H1 (cell line): ENCODE results near the gene RBM26. TPM values are rescaled to one million over a fixed set of nuclear protein-coding genes. Genes with fewer than 3 reads are reported as not detected.

ENCODE experiments used
- CTCF ChIA-PET: fragments of 300-600 bp; sonication (Branson Sonifier 250); formaldehyde crosslinking; loops from one replicate; lab custom pipeline; 2021; ENCODE audit not compliant: partially characterized antibody; lab: Charles Lee
- POLR2A ChIA-PET: fragments of 300-600 bp; sonication (Branson Sonifier 250); formaldehyde crosslinking; loops from one replicate; lab custom pipeline; 2021; ENCODE audit warnings: inconsistent platforms; ENCODE audit not compliant: partially characterized antibody; lab: Charles Lee
- DNase-seq, 2 experiments: peaks; one replicate each; pipeline versions ENCODE4 v3.0.0 to v3.0.0-alpha.2; 2010 to 2022; ENCODE audit warnings: low spot score in 2 of 2, low read depth in 1 of 2, mixed read lengths in 1 of 2
- FAIRE-seq: peaks from 2 replicates; lab custom pipeline; 2011; peaks lifted over from hg19 to GRCh38; lab: Jason Lieb, UNC
- H2AFZ ChIP-seq: 2 replicates; pipeline ENCODE4 v1.8.1; 2012; ENCODE audit warnings: low read length, inconsistent platforms
- H2AK5ac ChIP-seq: 2 replicates; pipeline ENCODE4 v1.6.1; 2013; ENCODE audit warnings: low read depth, low read length
- H2BK120ac ChIP-seq: replicated peaks from 2 replicates; pipeline ENCODE3; 2013; ENCODE audit warnings: low read depth, low read length, inconsistent platforms
- H2BK12ac ChIP-seq: 2 replicates; pipeline ENCODE4 v1.6.1; 2013; ENCODE audit warnings: low read depth, low read length
- H2BK15ac ChIP-seq: 2 replicates; pipeline ENCODE4 v1.6.1; 2013; ENCODE audit warnings: low read length
- H2BK20ac ChIP-seq: 2 replicates; pipeline ENCODE4 v1.6.1; 2013; ENCODE audit warnings: low read length
- H2BK5ac ChIP-seq: 2 replicates; pipeline ENCODE4 v1.6.1; 2013; ENCODE audit warnings: low read depth, low read length
- H3K14ac ChIP-seq: 2 replicates; pipeline ENCODE4 v1.6.1; 2013; ENCODE audit warnings: inconsistent platforms; ENCODE audit not compliant: insufficient read length
- H3K18ac ChIP-seq: 2 replicates; pipeline ENCODE4 v1.6.1; 2013; ENCODE audit warnings: low read length; ENCODE audit errors: extremely low read depth
- H3K23ac ChIP-seq: 2 replicates; pipeline ENCODE4 v1.6.1; 2013; ENCODE audit warnings: inconsistent platforms; ENCODE audit not compliant: insufficient read length
- H3K23me2 ChIP-seq: 2 replicates; pipeline ENCODE4 v1.6.1; 2013; ENCODE audit warnings: low read depth, low read length
- H3K27ac ChIP-seq: 2 replicates; pipeline ENCODE4 v1.6.1; 2011; ENCODE audit warnings: low read depth, low read length, inconsistent platforms
- H3K27me3 ChIP-seq, 4 experiments: replicated peaks in 1 of 4; 1 replicate in 1 of 4; 2 replicates in 3 of 4; pipeline versions ENCODE4 v1.6.1 to v1.8.1; 2011 to 2013; ENCODE audit warnings: low read length in 3 of 4, mild to moderate bottlenecking in 3 of 4, inconsistent platforms in 2 of 4, mixed read lengths in 2 of 4, moderate library complexity in 1 of 4; ENCODE audit not compliant: control insufficient read depth in 3 of 4, insufficient read depth in 3 of 4; ENCODE audit errors: extremely low read depth in 1 of 4
- H3K36me3 ChIP-seq, 4 experiments: 2 replicates each; pipeline versions ENCODE4 v1.6.1 to v1.8.1; 2011 to 2013; ENCODE audit warnings: mild to moderate bottlenecking in 4 of 4, low read length in 3 of 4, moderate library complexity in 2 of 4, control low read depth in 1 of 4, inconsistent platforms in 1 of 4; ENCODE audit not compliant: insufficient read depth in 4 of 4, control insufficient read depth in 2 of 4
- H3K4ac ChIP-seq: replicated peaks from 2 replicates; pipeline ENCODE3; 2013; ENCODE audit warnings: low read length, low read depth, mixed read lengths, inconsistent platforms; ENCODE audit not compliant: insufficient read length
- H3K4me1 ChIP-seq, 4 experiments: replicated peaks in 1 of 4; 1 replicate in 1 of 4; 2 replicates in 3 of 4; pipeline versions ENCODE4 v1.6.1 to v1.8.1; 2011 to 2013; ENCODE audit warnings: low read length in 3 of 4, inconsistent platforms in 2 of 4, mixed read lengths in 1 of 4; ENCODE audit not compliant: insufficient read depth in 4 of 4, control insufficient read depth in 3 of 4
- H3K4me2 ChIP-seq, 2 experiments: 2 replicates each; pipeline versions ENCODE4 v1.6.1 to v1.8.1; 2011 to 2013; ENCODE audit warnings: low read depth in 2 of 2, low read length in 2 of 2, control low read depth in 1 of 2, inconsistent platforms in 1 of 2, mild to moderate bottlenecking in 1 of 2; ENCODE audit not compliant: insufficient read depth in 1 of 2
- H3K4me3 ChIP-seq, 4 experiments: fragments of 200-600, 300-600 bp in 1 of 4; sonication (generic), shearing (Covaris generic), sonication (Bioruptor Twin) in 1 of 4; 2 replicates each; pipeline versions ENCODE4 v1.5.1 to v1.8.1; 2011 to 2016; ENCODE audit warnings: low read length in 4 of 4, low read depth in 3 of 4, control low read depth in 2 of 4, inconsistent platforms in 2 of 4, mild to moderate bottlenecking in 2 of 4, mixed read lengths in 1 of 4, moderate library complexity in 1 of 4; ENCODE audit not compliant: insufficient read depth in 2 of 4; ENCODE audit errors: extremely low read depth in 1 of 4
- H3K56ac ChIP-seq: replicated peaks from 2 replicates; pipeline ENCODE3; 2013; ENCODE audit warnings: low read depth, mild to moderate bottlenecking, mixed read lengths, low read length, inconsistent platforms; ENCODE audit not compliant: insufficient read length
- H3K79me1 ChIP-seq: 2 replicates; pipeline ENCODE4 v1.6.1; 2013; ENCODE audit warnings: low read depth, low read length, control low read depth
- H3K79me2 ChIP-seq, 2 experiments: 2 replicates each; pipeline versions ENCODE4 v1.6.1 to v1.8.1; 2012 to 2013; ENCODE audit warnings: low read length in 2 of 2, mild to moderate bottlenecking in 2 of 2, inconsistent platforms in 1 of 2; ENCODE audit not compliant: insufficient read depth in 2 of 2, control insufficient read depth in 1 of 2
- H3K9ac ChIP-seq, 4 experiments: replicated peaks in 1 of 4; 1 replicate in 1 of 4; 2 replicates in 3 of 4; pipeline versions ENCODE4 v1.6.1 to v1.8.1; 2011 to 2013; ENCODE audit warnings: low read depth in 3 of 4, low read length in 3 of 4, control low read depth in 2 of 4, mild to moderate bottlenecking in 2 of 4, moderate library complexity in 2 of 4, inconsistent platforms in 1 of 4; ENCODE audit errors: extremely low read depth in 1 of 4
- H3K9me3 ChIP-seq, 2 experiments: 2 replicates each; pipeline versions ENCODE4 v1.6.1 to v1.8.1; 2012 to 2013; ENCODE audit warnings: mild to moderate bottlenecking in 2 of 2, moderate library complexity in 2 of 2, control low read depth in 1 of 2, inconsistent platforms in 1 of 2, low read depth in 1 of 2, low read length in 1 of 2, mixed read lengths in 1 of 2; ENCODE audit not compliant: insufficient read depth in 2 of 2
- H4K20me1 ChIP-seq, 2 experiments: replicated peaks in 1 of 2; 2 replicates each; pipeline versions ENCODE3 to v1.8.1; 2011 to 2013; ENCODE audit warnings: inconsistent platforms in 2 of 2, low read length in 2 of 2, mild to moderate bottlenecking in 1 of 2; ENCODE audit not compliant: insufficient read depth in 2 of 2, control insufficient read depth in 1 of 2
- H4K5ac ChIP-seq: 2 replicates; pipeline ENCODE4 v1.6.1; 2013; ENCODE audit warnings: low read length, low read depth, mixed read lengths, inconsistent platforms; ENCODE audit not compliant: insufficient read length
- H4K8ac ChIP-seq: 2 replicates; pipeline ENCODE4 v1.8.0; 2013; ENCODE audit warnings: mild to moderate bottlenecking, moderate library complexity, low read length, inconsistent platforms; ENCODE audit not compliant: insufficient read depth; ENCODE audit errors: extremely low read depth
- H4K91ac ChIP-seq: replicated peaks from 2 replicates; pipeline ENCODE3; 2013; ENCODE audit warnings: low read length, mixed read lengths, inconsistent platforms; ENCODE audit not compliant: insufficient read length
- ATF2 ChIP-seq: IDR thresholded peaks from 2 replicates; pipeline ENCODE4 v1.6.1; 2012; ENCODE audit warnings: low read length, inconsistent platforms
- BCL11A ChIP-seq, 2 experiments: IDR thresholded peaks; one replicate each; pipeline ENCODE4 v1.6.1; 2011; ENCODE audit warnings: low read depth in 2 of 2, low read length in 2 of 2, mild to moderate bottlenecking in 2 of 2
- FOSL1 ChIP-seq: IDR thresholded peaks from 2 replicates; pipeline ENCODE4 v1.6.1; 2011; ENCODE audit warnings: mild to moderate bottlenecking, low read depth, low read length, moderate library complexity; ENCODE audit not compliant: insufficient read depth
- GTF2F1 ChIP-seq: IDR thresholded peaks from 2 replicates; pipeline ENCODE4 v1.6.1; 2012; ENCODE audit warnings: low read depth, low read length, improper control_type of control experiment, borderline replicate concordance
- KDM5A ChIP-seq: fragments of 200-600 bp; IDR thresholded peaks from 2 replicates; pipeline ENCODE4 v1.7.1; 2012; ENCODE audit warnings: mild to moderate bottlenecking, low read length, inconsistent platforms, mixed read lengths
- POLR2AphosphoS5 ChIP-seq: IDR thresholded peaks from 2 replicates; pipeline ENCODE4 v1.6.1; 2011; ENCODE audit warnings: low read depth, low read length
- RNF2 ChIP-seq: fragments of 200-900, 300-1000 bp; sonication (generic); IDR thresholded peaks from 2 replicates; pipeline ENCODE4 v1.7.1; 2016; ENCODE audit warnings: borderline replicate concordance, low read depth, mild to moderate bottlenecking, antibody characterized with exemption, low read length; ENCODE audit not compliant: poor library complexity, severe bottlenecking; ENCODE audit errors: missing control alignments
- SP4 ChIP-seq: IDR thresholded peaks from 2 replicates; pipeline ENCODE4 v1.6.1; 2012; ENCODE audit warnings: low read length, inconsistent platforms
- WGBS, 2 experiments: shearing (Covaris generic) in 1 of 2; methylation state at CpG; one replicate each; pipeline versions ENCODE4 v1.1.6 to v1.1.7; 2013 to 2015; ENCODE audit warnings: low lambda C conversion rate in 2 of 2, mixed read lengths in 2 of 2, inconsistent platforms in 1 of 2, low coverage in 1 of 2, missing lambda C conversion rate in 1 of 2; ENCODE audit not compliant: insufficient replicate concordance in 2 of 2, insufficient coverage in 1 of 2, insufficient read length in 1 of 2; ENCODE audit errors: extremely low coverage in 1 of 2, missing lambda C conversion rate in 1 of 2; 5-methylcytosine and 5-hydroxymethylcytosine counted together
- polyA plus RNA-seq, 7 experiments: library from polyadenylated mRNA; depleted of rRNA in 3 of 7; stranded (reverse) in 5 of 7; unstranded in 2 of 7; fragments of >200 nt in 5 of 7; fragments of 200-250 nt in 2 of 7; gene quantifications; 1 replicate in 5 of 7; 2 replicates in 1 of 7; 4 replicates in 1 of 7; pipeline versions ENCODE4 v1.2.1 to v1.2.3, GENCODE V29; 2011 to 2013; ENCODE audit warnings: missing spikeins in 2 of 7, mixed read lengths in 2 of 7
- total RNA-seq: library from RNA; stranded (reverse); fragmentation: NEBNext Ultra II Directional; extraction: Animal tissue kit (Norgen Biotek cat#: 25700); gene quantifications from 2 replicates; pipeline ENCODE4 v1.2.1, GENCODE V29; 2021

The RBM26 gene
- total and polyA plus RNA-seq, 2 of the 8 experiments (the other 6 are each of a cell fraction or from before 2014, with no cell fraction given): 20.3 to 65.5 TPM

GRCh38 chr13:79450110-79450509 lies 44.1 kb upstream of the RBM26 start:
- WGBS, 2 experiments: 95% methylated on average over 4 of the region's 4 CpGs; no CpG with 5 or more reads in 1 of the 2 experiments
- no peak overlapping the region for H4K8ac ChIP-seq
- no peak overlapping the region for H3K18ac ChIP-seq
- no peak overlapping the region for H3K56ac ChIP-seq
- DNase-seq (no peak), FAIRE-seq (no peak)
- CTCF ChIA-PET: no interaction called here
- H3K79me2 ChIP-seq: no peaks in the 10 kb centered on the region
- no peak overlapping the region for H4K5ac ChIP-seq
- no peak overlapping the region for H3K9ac ChIP-seq
- no peak overlapping the region for H2BK20ac ChIP-seq
- H2BK15ac ChIP-seq: no peak overlapping the region
- no peak overlapping the region for H3K4me3 ChIP-seq
- H4K91ac ChIP-seq: no peak overlapping the region
- H3K4me2 ChIP-seq: no peak overlapping the region
- H2AK5ac ChIP-seq: no peak overlapping the region
- H2BK120ac ChIP-seq: no peak overlapping the region
- H3K23me2 ChIP-seq: no peaks in the 10 kb centered on the region
- no peak overlapping the region for H2AFZ ChIP-seq
- no peaks in the 10 kb centered on the region for H3K79me1 ChIP-seq
- H3K36me3 ChIP-seq: no peaks in the 10 kb centered on the region
- no peak overlapping the region for H3K23ac ChIP-seq
- peaks cover 0 to 1% (median 0%) of the 10 kb centered on the region in 4 experiments; a peak in 1 of 7 replicates for H3K27me3 ChIP-seq
- no peaks in the 10 kb centered on the region for H4K20me1 ChIP-seq
- TF ChIP-seq POLR2AphosphoS5 (no peak), RNF2 (no peak), GTF2F1 (no peak), FOSL1 (no peak), KDM5A (no peak), ATF2 (no peak), BCL11A (IDR thresholded peaks at IDR 0.05; ENCODE audit: low read depth in 2 of 2, low read length in 2 of 2) (no peak), SP4 (no peak)
- H3K27ac ChIP-seq: no peak overlapping the region
- peaks cover 0 to 4% (median 0%) of the 10 kb centered on the region in 4 experiments; a peak in 2 of 7 replicates for H3K4me1 ChIP-seq
- H3K9me3 ChIP-seq: no peaks in the 10 kb centered on the region
- POLR2A ChIA-PET: no interaction called here
- H2BK5ac ChIP-seq: no peak overlapping the region
- H3K4ac ChIP-seq: no peak overlapping the region
- no peak overlapping the region for H2BK12ac ChIP-seq
- no peak overlapping the region for H3K14ac ChIP-seq
